HG02642 (cell line): Measurements from ENCODE around the gene TIMM22.

ENCODE experiments used
- ATAC-seq: cut with Tn5 transposase; IDR thresholded peaks from one replicate; pipeline ENCODE4 v1.9.1; 2021; ENCODE audit warnings: mild to moderate bottlenecking; ENCODE audit not compliant: unreplicated experiment, poor library complexity

TIMM22 gene

DNA sequence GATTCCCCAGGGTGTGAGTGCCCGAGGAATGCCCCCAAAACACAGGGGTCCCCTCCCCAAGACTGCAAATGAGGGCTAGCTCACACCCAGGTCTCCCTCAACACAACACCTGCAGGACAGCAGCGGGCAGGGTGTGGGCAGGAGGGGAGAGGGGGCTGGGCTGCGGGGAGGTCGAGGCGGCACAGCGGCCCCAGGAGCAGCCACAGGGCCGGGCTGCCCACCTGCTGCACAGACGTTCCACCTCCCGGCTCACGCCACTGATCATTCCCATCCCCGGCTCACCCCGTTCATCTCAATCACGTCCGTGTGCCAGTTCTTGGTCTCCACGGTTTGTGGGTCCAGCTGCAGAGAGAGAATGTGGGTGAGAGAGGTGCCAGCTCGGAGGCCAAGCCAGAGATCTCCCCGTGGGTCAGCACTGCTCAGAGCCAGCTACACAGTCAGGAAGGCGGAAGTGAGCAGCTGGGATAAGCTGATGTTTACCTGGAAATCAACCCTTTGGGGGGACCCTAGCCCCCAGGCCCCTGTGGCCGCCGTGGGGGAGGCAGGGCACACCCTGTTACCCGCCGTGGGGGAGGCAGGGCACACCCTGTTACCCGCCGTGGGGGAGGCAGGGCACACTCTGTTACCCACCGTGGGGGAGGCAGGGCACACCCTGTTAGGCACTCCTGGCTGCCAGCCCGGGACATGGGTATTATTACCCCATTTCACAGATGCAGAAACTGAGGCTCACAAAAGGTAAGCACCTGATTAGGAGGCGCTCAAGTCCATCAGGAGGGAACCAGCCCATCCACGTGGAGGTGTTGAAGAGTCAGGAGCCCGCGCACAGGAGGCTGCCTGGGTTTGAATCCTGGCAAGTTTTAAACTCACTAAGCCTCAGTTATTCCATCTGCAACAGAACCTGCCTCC is 16.1 kb downstream of the TIMM22 start:
- no peak for ATAC-seq

DNA sequence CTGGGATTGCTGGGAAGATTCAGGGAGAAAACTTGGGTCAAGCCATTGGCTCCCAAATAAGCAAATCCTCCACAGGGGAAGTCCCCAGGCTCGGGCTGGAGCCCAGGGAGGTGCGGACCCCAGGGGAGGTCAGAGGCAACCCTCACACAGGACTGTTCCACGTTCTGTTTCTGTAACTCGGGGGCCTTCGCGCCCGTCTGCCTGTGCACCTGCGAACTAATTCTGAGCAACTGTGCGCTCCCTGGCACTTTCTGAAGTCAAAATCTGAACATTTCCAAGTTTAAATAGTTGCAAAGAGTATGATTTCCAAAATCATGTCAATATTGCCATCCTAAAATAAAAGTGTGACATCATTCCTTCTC is 16.8 kb downstream of the TIMM22 start:
- ATAC-seq = no peak

DNA sequence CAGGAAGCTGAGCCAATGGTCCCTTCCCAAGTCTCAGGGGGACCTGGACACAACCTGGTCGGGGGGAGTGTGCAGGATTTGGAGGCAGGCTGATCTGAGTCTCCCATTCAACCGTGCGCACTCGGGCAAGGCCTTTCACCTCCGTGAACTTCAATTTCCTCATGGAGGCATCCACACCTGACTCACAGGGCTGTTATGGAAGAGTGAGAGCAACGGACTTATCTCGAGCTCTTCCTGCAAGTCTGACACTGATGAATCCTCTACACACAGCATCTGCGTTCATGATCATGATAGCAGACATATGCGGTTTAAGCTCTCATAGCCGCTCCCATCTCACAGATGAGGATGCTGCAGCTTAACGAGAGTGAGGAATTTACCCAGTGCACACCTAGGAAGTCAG is 21.6 kb downstream of the TIMM22 start:
- no peak for ATAC-seq

DNA sequence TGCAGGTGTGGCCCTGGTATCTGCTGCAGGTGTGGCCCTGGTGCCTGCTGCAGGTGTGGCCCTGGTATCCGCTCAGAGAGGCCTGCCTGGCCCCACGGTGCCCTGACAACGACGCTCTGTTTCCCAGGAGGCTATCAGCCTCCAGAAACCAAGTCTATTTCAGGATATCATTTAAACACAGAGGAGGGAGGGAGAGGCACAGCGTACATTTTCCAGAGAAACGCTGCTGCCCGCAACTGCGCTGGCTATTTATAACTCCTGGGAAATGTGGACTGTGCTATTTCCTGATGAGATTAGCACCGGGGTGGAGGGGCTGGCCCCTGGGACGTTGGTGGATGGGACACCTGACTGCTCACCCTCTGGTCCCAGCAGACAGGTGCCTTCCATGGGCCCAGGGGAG is 22.5 kb downstream of the TIMM22 start:
- no peak for ATAC-seq

DNA sequence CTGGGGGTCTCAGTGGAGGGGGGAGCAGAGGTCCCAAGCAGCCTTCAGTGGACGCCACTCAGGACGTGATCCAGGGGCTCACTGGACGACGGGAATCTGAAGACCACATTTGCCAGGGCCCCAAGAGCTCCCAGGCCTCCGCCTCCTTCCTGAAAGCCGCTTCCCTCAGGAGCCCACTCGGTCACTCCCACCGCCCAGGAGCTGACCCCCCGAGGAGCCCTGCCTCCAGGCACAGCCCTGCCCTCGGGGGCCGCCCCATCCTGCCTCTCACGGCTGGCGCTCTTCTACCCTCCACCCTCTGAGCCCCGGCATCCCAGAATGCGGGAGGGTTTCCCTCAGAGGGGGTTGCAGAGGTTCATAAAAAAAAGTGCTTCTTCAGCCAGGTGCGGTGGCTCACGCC is 24.2 kb downstream of the TIMM22 start:
- no peak for ATAC-seq

DNA sequence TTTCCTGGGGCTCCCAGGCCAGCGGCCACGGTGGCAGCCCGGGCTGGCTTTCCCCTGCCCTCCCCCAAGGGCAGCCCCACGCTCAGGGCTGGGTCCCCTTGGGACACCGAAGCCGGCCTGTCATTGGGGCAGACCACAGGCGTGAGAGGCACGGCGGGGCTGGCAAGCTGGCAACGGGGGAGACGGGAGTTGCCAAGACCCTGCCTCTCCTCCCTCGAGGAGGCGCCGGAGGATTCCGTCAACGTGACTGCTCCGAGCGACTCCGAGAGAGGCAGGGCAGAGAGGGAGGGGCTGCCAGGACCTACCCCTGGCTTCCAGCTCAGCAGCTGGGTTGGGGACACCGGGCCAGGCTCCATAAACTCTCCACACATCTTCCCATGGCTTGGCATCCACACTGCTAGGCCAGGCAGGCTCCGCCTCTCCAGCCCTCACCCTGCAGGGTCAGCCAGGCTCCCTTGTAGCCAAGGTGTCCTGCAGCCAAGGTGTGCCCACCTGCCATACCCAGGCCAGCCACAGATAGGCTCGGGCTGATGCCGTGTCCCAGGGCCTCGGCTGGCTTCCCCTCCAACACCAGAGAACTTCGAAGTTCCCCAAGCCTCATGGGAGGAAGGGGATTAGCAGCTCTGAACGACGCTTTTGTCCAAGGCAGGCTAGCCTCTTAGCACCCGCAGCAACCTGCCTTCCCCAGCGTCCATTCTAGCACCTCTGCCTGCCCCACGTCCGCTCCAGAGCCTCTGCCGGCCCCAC is 25.5 kb downstream of the TIMM22 start:
- no peak for ATAC-seq

DNA sequence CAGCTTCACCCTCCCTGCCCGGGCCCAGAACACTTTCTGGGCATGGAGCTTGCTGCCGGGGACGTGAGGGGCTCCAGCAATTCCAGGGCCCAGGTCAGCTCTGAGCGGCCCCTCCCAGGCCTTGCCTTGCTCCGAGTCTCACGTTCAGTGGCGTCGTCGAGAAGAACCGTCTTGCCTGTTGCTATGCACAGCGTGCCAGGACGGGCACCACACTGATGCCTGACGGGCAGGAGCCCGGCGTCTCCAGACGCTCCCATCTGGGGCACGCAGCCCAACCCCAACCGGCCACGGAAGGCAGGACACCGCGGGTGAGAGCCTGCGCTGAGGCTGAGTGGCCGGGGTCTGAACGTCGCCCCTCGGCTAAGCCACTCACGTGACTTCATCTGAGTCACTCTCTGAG is 27.1 kb downstream of the TIMM22 start:
- no peak for ATAC-seq

DNA sequence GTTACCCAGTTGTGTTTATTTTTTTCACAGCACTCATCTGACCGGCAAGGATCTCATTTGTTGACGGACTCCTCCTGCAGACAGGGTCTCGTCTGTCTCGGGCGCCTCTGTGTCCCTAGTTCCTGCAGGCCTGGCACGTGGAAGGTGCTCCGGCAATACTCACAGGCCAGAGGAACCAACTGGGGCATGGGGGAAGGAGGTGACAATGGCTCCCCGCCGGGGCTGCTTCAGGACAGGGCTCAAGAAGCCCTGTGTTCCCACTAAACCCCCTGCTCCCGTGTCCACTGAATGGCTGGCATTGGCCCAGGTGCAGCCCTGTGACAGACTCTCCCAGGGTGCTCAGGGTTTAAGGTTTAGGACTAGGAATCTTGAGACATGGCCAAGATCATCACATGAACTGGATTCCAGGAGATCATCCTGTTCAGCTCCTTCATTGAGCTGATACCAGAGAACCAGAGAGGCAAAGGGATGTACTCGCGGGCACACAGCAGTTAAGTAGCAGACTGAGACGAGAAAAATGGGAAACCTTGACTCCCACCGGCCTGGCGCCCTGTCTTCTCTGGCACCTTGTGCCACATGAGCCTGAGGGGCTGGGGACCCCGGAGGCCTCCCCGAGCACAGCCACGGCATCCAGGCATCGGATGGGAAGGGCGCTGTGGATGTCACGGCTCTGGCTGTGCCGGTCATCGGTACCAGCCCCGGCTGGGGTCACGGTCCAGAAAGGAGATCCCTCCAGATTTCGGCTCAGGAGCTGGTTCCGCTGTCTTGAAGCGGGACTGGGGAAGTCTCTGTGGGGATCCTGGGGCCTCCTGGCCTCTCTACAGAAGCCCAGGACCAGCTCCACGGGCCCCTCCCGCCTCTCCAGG is 29.0 kb downstream of the TIMM22 start:
- ATAC-seq = no peak

DNA sequence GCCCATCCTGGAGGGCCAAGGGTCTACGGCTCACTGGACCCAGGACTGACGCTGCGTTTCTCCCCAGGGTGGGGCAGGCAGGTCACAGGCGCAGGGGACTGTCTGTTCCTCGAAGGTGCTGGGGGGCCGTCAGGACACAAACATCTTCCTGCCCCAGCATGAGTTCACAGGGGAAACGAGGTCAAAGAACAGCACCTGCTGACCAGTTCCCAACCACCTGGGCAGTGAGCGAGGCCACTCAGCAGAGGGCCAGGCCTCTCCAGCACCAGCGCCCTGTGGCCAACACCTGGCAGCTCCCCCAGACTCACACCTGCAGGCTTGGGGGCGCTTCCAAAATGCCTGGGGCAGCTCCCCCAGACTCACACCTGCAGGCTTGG is 29.7 kb downstream of the TIMM22 start:
- ATAC-seq = no peak

DNA sequence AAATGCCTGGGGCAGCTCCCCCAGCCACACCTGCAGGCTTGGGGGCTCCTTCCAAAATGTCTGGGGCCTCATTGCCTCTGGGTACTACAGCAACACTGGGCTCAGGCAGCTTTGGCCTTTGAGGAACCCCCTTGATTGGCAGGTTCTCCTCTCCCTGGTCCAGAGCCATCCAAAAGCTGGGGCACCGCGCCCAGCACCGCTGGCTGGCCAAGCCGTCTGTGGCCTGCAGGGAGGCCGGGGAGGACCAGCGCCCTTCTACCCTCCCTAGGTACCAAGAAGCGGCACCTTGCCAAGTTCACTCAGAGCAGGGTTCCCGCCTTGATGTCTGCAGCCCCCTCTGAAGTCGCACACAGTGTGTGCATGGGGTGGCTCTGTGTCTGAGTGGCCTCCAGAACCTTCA is 30.1 kb downstream of the TIMM22 start:
- no peak for ATAC-seq

DNA sequence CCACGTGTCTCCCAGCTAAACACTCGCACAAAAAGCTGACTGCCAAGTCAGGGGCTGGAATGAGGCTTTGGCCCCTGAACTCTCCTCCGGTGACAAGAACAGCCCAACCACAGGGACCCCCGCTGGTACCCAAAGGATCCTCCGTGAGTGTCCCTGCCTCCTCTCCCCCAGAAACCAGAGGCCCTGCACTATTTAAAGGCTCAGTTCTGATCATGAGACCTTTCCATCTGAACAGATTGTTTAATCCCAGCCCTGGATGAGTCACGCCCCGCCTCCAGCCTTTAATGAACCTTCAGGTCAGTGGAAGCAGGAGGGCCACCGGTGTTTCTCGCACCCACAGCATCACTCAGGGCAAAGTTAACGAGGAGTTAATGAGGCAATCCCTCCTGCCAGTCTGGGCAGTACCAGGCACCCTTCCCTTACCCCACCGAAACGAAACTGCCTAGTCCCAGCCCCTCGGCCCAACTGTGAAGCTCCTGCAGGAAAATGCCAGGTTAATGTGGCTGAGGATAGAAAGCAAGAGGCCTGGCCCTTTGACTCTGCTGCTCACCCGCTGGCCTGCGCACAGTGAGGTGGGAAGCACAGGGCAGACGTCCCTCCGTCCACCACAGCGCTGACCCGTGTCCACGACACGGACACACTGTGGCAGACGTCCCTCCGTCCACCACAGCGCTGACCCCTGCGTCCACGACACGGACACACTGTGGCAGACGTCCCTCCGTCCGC is 32.4 kb downstream of the TIMM22 start:
- no peak for ATAC-seq

DNA sequence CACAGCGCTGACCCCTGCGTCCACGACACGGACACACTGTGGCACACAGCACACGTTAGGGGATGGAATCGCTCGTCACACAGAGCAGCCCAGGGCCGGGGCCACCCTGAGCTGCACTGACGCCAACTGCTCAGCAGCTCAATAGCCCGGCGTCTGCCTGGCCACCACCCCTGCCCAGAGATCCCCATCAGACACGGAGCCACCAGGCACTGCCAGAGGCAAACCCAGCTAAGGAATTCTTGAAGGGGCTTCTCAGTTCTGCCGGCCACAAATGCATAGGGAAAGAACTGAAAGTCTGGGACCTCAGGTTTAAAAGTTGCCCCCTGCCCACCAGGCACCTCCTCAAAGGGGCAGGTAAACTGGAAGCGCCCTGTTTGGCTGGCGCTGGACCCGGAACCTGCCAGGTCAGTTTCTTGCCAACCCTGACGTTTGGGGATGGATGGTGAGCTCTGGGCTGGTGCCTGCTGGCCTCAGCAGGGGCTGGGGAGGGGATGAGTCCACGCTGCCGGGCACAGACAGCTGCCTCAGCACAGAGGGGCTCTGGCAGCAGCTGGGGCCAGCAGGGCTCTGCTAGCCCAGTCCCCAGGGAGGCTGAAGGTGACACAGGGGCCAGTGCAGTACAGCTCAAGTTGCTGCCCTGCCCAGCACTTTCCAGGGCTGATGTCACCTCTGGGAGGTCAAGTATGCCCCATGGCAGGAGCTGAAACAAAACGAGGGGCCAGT is 33.2 kb downstream of the TIMM22 start:
- ATAC-seq = no peak

DNA sequence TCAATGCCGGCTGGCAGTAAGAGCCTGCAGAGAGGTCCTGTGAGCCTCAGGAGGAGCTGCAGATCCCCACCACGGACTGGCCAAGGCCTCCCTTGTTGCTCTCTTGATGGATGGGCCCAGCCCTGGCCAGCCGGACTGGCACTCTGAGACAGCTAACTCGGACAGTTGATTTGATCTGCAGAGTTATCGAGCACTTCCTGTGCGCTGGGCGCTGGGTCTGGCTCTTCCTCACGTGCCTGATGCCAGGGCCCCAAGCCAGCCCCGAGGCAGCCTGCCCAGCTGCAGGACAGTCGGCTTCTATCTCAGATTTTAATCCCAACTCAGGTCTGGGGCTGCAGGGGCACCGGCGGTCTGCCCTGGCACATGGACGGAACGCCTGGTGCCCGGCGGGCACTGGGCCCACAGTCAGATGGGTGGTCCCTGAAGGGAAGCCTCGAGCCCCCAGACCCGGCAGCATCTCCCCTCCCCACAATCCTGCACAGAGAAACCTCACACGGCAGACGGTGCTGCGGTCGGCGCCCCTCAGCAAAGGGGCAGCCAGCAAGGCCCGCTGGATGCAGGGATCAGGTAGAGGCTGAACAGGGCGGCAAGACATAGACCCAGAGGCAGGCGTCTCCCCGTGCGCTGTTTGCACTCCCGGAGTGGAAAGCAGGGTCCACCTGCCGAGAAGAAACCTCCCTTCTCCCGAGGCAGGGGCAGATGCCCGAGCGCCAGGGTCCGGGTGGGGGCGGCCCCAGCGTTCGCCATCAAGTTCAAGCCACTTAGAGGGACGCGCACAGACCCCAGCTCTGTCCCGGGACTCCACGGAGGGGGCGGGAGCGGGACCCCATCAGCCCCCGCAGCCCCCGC is 34.0 kb downstream of the TIMM22 start:
- ATAC-seq = no peak

DNA sequence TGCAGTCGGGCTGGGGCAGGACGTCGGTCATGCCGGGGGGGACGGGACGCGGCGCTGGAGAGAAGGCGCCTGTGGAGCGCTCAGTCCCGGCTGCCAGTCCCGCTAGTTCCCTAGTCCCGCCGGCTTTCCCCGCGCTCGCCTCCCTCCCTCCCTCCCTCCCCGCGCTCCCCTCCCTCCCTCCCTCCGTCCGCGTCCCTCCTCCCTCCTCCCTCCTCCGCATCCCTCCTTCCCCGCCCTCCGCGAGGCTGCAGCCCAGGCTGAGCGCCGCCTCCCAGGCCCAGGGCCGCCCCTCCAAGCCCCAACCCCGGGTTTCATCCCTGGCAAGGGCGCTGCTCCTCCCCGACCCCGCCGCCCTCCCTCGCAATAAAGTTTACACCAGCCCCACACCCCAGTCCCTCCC is 34.8 kb downstream of the TIMM22 start:
- no peak for ATAC-seq

DNA sequence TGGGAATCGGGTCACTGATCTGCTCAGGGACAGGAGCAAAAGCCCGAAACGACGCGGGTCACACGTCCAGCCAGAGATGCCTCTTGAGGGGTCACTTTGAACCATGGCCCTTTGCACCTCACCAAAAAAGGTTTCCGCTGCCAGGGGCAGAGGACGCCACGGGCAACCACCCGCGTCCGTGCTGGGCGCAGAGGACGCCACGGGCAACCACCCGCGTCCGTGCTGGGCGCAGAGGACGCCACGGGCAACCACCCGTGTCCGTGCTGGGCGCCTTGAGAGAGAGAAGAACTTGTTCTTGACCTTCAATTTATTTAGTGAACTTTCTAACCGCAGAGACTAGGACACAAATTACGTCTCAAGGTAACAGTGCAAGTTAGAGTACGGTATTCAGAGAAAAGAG is 35.5 kb downstream of the TIMM22 start:
- no peak for ATAC-seq

DNA sequence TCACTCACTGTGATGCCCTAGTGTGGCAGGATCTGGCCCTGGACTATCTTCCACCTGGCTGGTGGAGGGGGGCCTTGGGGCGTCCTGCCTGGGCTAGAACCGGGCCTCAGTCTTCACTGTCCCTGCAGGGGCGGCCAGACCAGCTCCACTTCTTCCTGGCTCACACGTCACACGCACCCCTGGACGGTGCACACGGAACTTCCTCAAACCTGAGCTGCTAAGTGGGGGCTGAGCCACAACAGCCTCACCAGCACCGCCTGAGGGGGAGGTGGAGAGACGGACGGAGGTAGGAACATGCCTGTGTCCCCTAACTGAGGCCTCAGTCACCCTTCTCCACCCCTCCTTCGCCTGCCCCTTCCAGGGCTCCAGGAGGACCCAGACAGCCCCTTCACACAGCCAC is 36.6 kb downstream of the TIMM22 start:
- no peak for ATAC-seq

DNA sequence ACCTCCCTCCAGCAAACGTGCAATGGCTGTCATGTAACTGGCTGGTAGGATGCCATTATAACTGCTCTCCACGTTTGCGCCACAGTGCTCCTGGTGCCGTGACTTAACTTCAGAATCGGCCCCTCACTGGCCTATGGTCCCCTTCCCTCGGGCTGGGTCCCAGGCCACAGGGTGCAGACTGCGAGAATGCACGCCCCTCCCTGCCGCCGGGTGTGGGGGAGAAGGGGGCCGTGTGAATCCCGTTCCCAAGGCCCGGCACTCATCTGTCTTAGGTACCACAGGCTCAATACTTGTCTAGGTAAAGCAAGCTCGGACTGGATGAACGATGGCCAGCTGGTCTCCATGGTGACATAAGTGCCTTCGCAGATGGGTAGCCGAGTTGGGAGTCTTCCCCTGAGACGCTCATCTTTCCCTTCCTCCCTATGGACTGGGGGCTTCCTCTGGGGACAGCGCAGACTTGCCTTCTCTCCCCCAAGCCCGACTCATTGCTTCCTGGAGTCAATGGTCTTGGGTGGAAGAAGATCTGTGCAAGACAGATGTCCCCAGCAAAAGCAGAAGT is 37.8 kb downstream of the TIMM22 start:
- no peak for ATAC-seq

DNA sequence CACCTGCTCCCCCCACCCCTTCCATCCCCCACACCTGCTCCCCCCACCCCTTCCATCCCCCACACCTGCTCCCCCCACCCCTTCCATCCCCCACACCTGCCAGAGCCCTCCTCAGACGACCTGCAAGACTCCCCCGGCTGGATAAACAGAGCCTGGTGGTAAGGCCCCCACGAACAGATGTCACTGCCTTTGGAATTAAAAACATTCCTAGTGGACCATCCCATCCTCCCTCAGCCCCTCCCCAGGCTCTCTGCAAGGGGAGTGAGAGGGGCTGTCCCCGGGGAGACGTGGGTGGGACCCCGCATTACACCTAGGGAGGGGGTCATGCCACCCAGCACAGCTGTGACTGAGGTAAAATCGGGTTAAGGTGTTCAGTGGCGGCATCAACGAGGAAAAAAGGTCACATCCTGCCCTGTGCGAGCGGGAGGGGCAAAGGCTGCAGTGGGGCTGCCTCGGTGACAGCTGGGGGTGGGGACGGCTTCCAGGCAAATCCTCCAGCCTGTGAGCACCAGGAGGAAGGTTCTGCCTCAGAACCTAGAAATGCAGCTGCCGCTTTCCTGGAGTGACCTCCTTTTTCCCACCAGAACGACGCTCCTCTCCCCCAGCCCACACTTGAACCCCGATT is 38.7 kb downstream of the TIMM22 start:
- no peak for ATAC-seq
